Stimulated activated CD8-positive, alpha-beta memory T cell treated with anti-CD3 and anti-CD28 coated beads, Interleukin-7, amount 100 ng/mL, for 1 hour (primary cell): ENCODE data around the gene TREML4.

Experiments
- DNase-seq, 2 donors: peaks; one replicate each; pipeline ENCODE4 v3.0.0-alpha.2; 2020; ENCODE audit warnings: low read depth in 2 of 2

TREML4 gene

DNA sequence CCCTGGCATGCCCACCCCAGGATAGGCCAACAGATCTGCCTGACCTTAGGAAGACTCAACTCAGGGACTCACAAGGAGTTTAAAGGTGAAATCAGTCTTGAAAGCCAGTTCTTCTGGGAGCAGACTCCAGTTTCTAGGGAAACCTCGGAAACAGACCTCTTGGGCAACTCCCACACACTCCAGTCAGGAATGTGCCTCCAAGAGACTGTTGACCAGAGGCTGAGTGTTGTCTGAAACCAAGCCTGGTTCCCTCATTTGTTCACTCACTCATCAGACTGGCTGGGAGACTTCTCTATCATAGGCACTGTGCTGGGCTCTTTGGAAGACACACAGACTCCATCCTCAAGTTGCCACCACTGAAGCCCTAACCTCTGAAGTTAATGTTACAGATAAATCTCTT is 56.6 kb downstream of the TREML4 start:
- DNase-seq: no peak

DNA sequence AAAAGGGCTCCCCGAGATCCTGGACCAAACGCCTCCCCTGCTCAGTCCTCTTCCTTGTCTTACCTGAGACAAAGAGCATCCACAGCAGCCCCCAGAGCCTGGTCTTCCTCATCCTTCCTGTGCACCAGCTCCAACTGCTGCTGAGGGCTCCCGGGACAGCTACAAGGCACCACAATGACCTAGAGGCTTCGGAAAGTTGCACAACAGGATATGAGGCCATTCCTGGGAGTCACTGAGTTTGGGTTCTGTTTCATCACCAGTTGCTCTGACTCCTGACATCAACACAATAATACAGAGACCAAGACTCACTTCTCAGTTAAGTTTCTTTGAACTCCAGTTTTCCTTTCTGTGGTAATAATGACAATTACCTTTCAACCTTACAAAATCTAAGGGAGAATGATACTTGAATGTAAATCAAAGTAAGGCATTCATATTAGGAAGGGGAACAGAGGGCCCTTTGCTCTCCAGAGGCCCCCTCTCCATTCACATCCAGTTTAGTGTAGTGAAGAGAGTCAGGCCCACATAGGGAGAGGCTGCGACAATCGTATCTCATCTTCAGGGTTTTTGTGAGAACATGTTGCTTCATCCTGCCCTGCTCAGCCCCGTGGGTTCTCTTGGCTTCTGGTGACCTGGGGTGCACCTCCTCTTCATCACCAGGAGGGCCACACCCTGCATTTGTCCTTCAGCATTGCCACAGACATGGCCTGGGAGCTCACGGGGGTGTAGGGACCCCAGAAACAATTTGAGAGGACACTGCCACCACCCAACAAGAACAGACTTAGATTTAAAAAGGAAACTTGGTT is 58.6 kb downstream of the TREML4 start, which contains the start of gene TREM1:
Gene TREM1, minus strand, starts transcription at position 139 of the 803 bp plus-strand sequence. Its CDS starts 27 bp downstream, at position 112.
- no peak for DNase-seq

- no peak for DNase-seq
Measured at GRCh38 chr6:41288030-41288753, 60.0 kb downstream of the TREML4 start.
